Non-pigmented ciliary epithelial cell (primary cell): ENCODE data around the gene FOXP2.

ENCODE experiments used
- DNase-seq: peaks from one replicate; pipeline ENCODE4 v3.0.0-alpha.2; 2010; ENCODE audit warnings: low read depth

FOXP2 gene

GRCh38 chr7:114653364-114654088 lies 238.9 kb downstream of the FOXP2 start:
- DNase-seq, result no peak

- no peak for DNase-seq
These were observed 241.9 kb downstream of the FOXP2 start for GRCh38 chr7:114656466-114656865.

- DNase-seq, result no peak
These were observed 242.7 kb downstream of the FOXP2 start for GRCh38 chr7:114657279-114657678.

GRCh38 chr7:114658216-114658615 lies 243.6 kb downstream of the FOXP2 start:
- no peak for DNase-seq

- no peak for DNase-seq
These were observed 245.0 kb downstream of the FOXP2 start for GRCh38 chr7:114659409-114660125.

- no peak for DNase-seq
These were observed 245.5 kb downstream of the FOXP2 start for GRCh38 chr7:114660126-114660486.

- no peak for DNase-seq
These were observed 246.1 kb downstream of the FOXP2 start for GRCh38 chr7:114660753-114661152.

- DNase-seq, result no peak
These were observed 247.5 kb downstream of the FOXP2 start for GRCh38 chr7:114662002-114662677.

- no peak for DNase-seq
These were observed 248.9 kb downstream of the FOXP2 start for GRCh38 chr7:114663502-114663901.

GRCh38 chr7:114670676-114671075 lies 256.1 kb downstream of the FOXP2 start:
- DNase-seq, result no peak

GRCh38 chr7:114671563-114672123 lies 257.0 kb downstream of the FOXP2 start:
- DNase-seq, result no peak

GRCh38 chr7:114678116-114678515 lies 263.5 kb downstream of the FOXP2 start:
- DNase-seq, result no peak

- no peak for DNase-seq
These were observed 272.6 kb downstream of the FOXP2 start for GRCh38 chr7:114687238-114687637.

- DNase-seq, result no peak
These were observed 273.9 kb downstream of the FOXP2 start for GRCh38 chr7:114688443-114689055.

- no peak for DNase-seq
These were observed 274.8 kb downstream of the FOXP2 start for GRCh38 chr7:114689406-114689805.

- no peak for DNase-seq
These were observed 277.0 kb downstream of the FOXP2 start for GRCh38 chr7:114691605-114692004.

- DNase-seq, result no peak
These were observed 280.6 kb downstream of the FOXP2 start for GRCh38 chr7:114695182-114695581.

- no peak for DNase-seq
These were observed 285.8 kb downstream of the FOXP2 start for GRCh38 chr7:114700247-114700928.

GRCh38 chr7:114703677-114704076 lies 289.1 kb downstream of the FOXP2 start:
- DNase-seq, result peak; percentile 13

- no peak for DNase-seq
These were observed 294.0 kb downstream of the FOXP2 start for GRCh38 chr7:114708646-114709045.

- DNase-seq, result no peak
These were observed 295.9 kb downstream of the FOXP2 start for GRCh38 chr7:114710499-114710898.

GRCh38 chr7:114711241-114711640 lies 296.6 kb downstream of the FOXP2 start:
- DNase-seq, result peak; percentile 4
